ENCODE data around the gene MICAL3.
A peak's percentile ranks its signal among the peaks of the same experiment; 100 is the strongest.

The MICAL3 gene

GRCh38 chr22:17835256-17835655 is 189.1 kb downstream of the MICAL3 start:
- no peak for TF ChIP-seq CTCF (IDR thresholded peaks at IDR 0.05; ENCODE audit: low read depth, low read length, missing control alignments)
- Histone ChIP-seq H3K36me3 (replicated peaks) (no peaks in the 10 kb centered on the region), H3K4me3 (ENCODE audit: low read depth, low read length) (no peak overlapping the region), H3K27me3 (replicated peaks) (no peaks in the 10 kb centered on the region), H3K27ac (no peak overlapping the region)
- in situ Hi-C loops (cut with HindIII; ENCODE audit: low pct_ligation_motif_present, low sequenced_read_pairs), result no loop called here
- DNase-seq, result no peak

- no peak overlapping the region for H3K27ac ChIP-seq
- no peak for DNase-seq
- TF ChIP-seq CTCF (IDR thresholded peaks at IDR 0.05; ENCODE audit: low read depth, low read length, missing control alignments), result no peak
- in situ Hi-C loops (cut with HindIII; ENCODE audit: low pct_ligation_motif_present, low sequenced_read_pairs), result no loop called here
- H3K27me3 ChIP-seq (replicated peaks), result no peaks in the 10 kb centered on the region
- no peaks in the 10 kb centered on the region for H3K36me3 ChIP-seq (replicated peaks)
- H3K4me3 ChIP-seq (ENCODE audit: low read depth, low read length), result no peak overlapping the region
These were observed 190.9 kb downstream of the MICAL3 start for GRCh38 chr22:17833489-17833888.

GRCh38 chr22:17832665-17833064 is 191.7 kb downstream of the MICAL3 start:
- TF ChIP-seq CTCF (IDR thresholded peaks at IDR 0.05; ENCODE audit: low read depth, low read length, missing control alignments), result no peak
- Histone ChIP-seq H3K27me3 (replicated peaks) (no peaks in the 10 kb centered on the region), H3K27ac (no peak overlapping the region), H3K36me3 (replicated peaks) (no peaks in the 10 kb centered on the region), H3K4me3 (ENCODE audit: low read depth, low read length) (no peak overlapping the region)
- in situ Hi-C loops (cut with HindIII; ENCODE audit: low pct_ligation_motif_present, low sequenced_read_pairs), result no loop called here
- DNase-seq, result no peak

GRCh38 chr22:17831501-17832251 is 192.7 kb downstream of the MICAL3 start:
- Histone ChIP-seq H3K27me3 (replicated peaks) (no peaks in the 10 kb centered on the region), H3K4me3 (ENCODE audit: low read depth, low read length) (no peak overlapping the region), H3K27ac (no peak overlapping the region), H3K36me3 (replicated peaks) (no peaks in the 10 kb centered on the region)
- no peak for TF ChIP-seq CTCF (IDR thresholded peaks at IDR 0.05; ENCODE audit: low read depth, low read length, missing control alignments)
- in situ Hi-C loops (cut with HindIII; ENCODE audit: low pct_ligation_motif_present, low sequenced_read_pairs), result no loop called here
- DNase-seq, result no peak

GRCh38 chr22:17830043-17830961 is 194.1 kb downstream of the MICAL3 start:
- no peak overlapping the region for H3K4me3 ChIP-seq (ENCODE audit: low read depth, low read length)
- H3K27me3 ChIP-seq (replicated peaks), result no peaks in the 10 kb centered on the region
- in situ Hi-C loops (cut with HindIII; ENCODE audit: low pct_ligation_motif_present, low sequenced_read_pairs), result no loop called here
- H3K27ac ChIP-seq, result no peak overlapping the region
- DNase-seq, result peak; percentile 80
- TF ChIP-seq CTCF (IDR thresholded peaks at IDR 0.05; ENCODE audit: low read depth, low read length, missing control alignments), result peak; percentile 100
- H3K36me3 ChIP-seq (replicated peaks), result no peaks in the 10 kb centered on the region
